GM15510 (cell line): ENCODE data around the gene CFB.

ENCODE experiments used
- POLR2A ChIP-seq: IDR thresholded peaks from 3 replicates; pipeline ENCODE4 v1.6.1; 2011; ENCODE audit warnings: borderline replicate concordance; ENCODE audit not compliant: insufficient read length; ENCODE audit errors: extremely low read depth

CFB gene

GRCh38 chr6:31956796-31957195, 10.9 kb downstream of the CFB start:
- TF ChIP-seq POLR2A: no peak

- no peak for TF ChIP-seq POLR2A
Measured at GRCh38 chr6:31958412-31958740, 12.5 kb downstream of the CFB start.

GRCh38 chr6:31958741-31959739, 13.1 kb downstream of the CFB start, which contains the start of the genes NELFE and SKIC2:
Gene NELFE (minus strand): TSS chr6:31958971. CDS start chr6:31958446, 525 bp downstream.
Gene SKIC2 (plus strand): TSS chr6:31959175. CDS start chr6:31959193, 18 bp downstream.
- peak; percentile 83 for TF ChIP-seq POLR2A

- TF ChIP-seq POLR2A: no peak
Measured at GRCh38 chr6:31961616-31962015, 15.7 kb downstream of the CFB start.

GRCh38 chr6:31963921-31964320, 18.0 kb downstream of the CFB start:
- no peak for TF ChIP-seq POLR2A

- TF ChIP-seq POLR2A: no peak
Measured at GRCh38 chr6:31965700-31966099, 19.8 kb downstream of the CFB start.

- TF ChIP-seq POLR2A: no peak
Measured at GRCh38 chr6:31966506-31966905, 20.6 kb downstream of the CFB start.

GRCh38 chr6:31966997-31967925, 21.4 kb downstream of the CFB start:
- no peak for TF ChIP-seq POLR2A

- no peak for TF ChIP-seq POLR2A
Measured at GRCh38 chr6:31967926-31968320, 22.0 kb downstream of the CFB start.

- no peak for TF ChIP-seq POLR2A
Measured at GRCh38 chr6:31968326-31968725, 22.4 kb downstream of the CFB start.

- TF ChIP-seq POLR2A: no peak
Measured at GRCh38 chr6:31968791-31969711, 23.2 kb downstream of the CFB start.

- TF ChIP-seq POLR2A: no peak
Measured at GRCh38 chr6:31969712-31970603, 24.1 kb downstream of the CFB start.
